ENCODE measurements around the gene CBLN3.
A peak's percentile ranks its signal among the peaks of the same experiment; 100 is the strongest.

The CBLN3 gene

DNA sequence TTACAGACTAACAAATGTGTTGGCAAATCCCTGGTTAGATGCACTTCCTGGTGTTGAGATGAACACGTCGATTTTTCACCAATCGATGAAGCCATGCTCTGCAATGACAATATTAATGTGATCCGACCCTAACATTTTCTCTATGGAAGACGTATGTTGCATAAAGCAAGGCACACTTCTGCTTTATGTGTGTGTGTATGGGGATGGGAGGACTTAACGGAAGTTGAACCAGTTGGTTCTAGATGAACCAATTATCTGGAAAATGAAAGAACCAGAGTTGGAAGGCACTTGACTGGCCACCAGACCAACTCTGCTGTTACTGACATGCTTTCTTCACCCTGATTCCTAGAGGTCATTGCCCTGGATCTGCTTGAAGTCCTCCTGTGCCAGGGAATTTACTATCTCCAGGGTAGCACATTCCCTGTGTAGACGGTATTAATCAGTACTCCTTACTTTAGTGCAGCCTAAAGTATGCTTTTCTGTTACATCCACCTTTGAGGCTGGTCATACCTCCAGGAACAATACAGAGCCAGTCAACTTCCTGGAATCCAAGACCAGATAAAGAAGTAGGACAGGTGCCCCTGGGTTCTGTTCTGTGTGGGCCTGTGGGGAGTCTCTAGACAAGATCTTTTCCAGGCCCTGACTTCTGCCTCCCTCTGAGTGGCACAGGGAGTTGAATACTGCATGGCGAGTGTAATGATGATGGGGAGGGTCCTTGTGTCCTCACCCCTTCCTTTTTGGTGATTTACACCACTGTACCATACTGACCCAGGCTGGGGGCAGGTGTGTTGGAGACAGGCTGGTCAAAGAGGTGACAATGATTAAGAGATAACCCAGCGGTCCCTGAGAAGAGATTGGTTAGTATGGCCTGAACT is 9.0 kb upstream of the CBLN3 start:
- no peak for DNase-seq

DNA sequence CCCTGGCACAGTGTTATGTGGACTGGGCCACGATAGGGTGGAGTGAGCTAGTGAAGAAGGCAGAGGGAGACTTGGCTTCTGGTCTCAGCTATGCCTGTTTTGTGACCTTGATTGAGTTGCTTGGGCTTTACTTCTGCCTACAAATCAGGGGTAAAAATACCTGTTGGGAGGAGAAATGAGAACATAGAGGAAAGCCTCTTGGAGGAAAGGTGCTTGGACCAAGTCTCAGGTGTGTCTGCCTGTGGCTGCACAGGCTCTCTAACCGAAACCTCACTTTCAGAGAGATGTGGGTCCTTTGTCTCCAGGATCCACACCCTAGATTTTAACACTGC is 8.2 kb upstream of the CBLN3 start:
- DNase-seq: no peak

DNA sequence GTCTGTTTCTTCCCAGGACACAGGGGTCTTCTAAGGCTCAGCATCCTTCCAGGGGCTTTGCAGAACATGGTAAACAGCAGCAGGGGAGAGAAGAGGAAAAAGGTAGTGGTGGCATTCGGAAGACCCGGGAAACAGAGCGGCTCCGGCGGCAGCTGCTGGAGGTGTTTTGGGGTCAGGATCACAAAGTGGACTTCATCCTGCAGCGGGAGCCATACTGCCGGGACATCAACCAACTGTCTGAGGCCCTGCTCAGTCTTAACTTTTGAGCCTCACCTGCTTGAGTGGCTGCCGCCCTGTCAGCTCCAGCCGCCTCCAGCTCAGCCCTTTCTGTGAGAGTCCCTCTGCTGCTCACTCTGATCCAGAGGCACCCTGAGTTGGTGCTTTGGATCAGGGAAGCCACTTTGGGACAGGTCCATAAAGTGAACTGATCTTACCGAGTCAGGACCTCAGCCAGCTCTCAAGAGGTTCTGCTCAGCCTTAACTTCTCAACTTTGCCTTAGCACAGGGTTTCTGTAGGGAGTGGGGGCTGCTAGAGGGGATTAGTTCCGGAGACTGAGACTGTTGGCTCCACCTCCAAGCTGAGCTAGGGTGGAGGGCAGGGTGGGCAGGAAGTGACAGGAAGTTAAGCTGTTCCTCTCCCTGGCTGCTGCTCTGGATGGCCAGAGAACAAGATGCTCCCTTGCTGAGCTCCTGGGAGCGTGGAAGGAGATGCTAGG is 7.7 kb upstream of the CBLN3 start:
- DNase-seq: no peak

DNA sequence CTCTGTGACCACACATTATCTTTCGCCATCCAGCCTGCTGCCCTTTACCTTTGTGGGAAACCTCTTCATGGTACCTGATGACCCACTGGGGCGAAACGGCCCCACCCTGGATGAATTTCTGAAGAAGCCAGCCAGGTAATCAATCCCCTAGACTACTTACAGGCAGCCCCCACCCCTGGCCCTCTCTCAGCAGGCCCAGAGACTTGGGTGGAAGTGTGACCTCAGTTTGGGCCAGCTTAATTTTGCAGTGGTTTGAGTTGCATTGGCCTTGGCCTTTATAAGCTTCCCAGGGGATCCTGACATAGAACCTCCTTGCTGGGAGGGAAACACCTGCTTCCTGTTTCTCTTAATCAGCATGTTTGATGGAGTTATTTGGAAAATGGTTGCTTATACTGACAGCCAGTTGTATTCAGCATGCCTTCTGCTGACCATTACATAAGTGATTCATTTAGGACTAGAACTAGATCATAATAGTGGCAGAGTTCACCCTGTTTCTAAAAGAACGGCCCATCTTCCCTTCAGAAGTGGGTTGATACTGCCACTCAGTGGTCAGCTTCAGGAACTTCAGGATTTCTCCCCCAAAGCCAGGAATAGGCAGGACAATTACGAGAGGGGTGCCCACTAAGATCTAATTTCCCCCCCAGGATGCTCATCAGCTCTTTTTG is 7.0 kb upstream of the CBLN3 start:
- peak; percentile 88 for DNase-seq

DNA sequence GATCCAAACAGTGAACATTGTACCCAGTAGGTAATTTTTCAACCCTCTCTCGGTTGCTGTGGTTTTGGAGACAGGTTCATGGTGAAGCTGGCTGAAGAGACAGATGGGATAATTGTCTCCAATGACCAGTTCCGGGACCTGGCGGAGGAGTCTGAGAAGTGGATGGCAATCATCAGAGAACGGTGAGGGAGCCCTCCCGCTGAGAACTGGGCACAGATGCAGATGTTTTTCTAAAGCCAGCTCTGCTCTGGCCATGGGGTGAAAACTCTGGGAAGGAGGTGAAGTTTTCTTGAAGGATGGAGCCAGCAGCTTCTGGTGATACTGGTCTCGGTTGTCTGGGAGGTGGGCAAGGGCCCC is 6.5 kb upstream of the CBLN3 start:
- DNase-seq: no peak

DNA sequence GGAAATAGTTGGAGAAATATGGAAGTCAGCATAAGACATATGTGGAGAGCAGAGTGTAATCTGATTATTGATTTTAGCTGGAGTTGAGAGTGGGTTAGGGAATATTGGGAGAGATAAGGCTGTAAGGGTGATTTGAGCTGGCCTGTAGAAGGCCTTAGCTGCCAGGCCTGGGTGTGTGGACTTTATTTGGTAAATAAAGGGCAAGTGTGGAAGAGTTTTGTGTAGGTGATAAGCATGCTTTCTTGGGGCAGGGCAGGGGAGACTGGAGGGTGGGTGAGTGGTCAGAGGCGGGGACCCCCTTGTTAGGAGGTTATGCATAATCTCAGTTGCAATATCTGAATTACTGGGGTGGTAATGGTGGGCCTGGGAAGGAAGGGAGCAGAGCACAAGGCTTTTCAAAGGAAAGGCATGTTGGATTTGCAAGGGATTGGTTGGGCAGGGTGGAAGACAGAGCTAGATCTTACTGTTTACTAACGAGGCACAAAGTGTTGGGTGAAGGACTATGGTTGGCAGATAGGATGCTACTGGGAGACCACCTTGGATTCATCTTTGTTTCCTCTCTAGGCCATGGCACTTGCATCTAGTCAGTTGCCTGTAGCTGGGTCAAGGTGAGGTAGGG is 5.8 kb upstream of the CBLN3 start:
- DNase-seq: no peak

DNA sequence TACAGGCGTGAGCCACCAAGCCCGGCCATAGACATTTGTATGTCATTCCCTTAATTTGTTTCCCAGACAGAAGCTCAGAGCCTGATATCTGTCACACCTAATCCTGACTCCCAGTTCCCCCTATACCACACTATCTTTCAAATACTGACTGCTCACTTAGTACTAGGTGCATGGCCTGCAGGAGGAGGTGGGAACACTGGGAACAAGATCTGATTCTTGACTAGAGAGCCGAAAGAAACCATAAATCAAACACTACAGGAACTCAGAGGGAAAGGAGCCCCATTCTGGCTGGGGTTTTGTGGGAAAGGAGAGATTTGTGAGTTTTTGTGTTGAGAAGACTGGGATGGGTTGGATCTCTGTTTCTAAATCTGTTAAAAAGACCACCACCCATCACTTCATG is 5.2 kb upstream of the CBLN3 start:
- DNase-seq: no peak

DNA sequence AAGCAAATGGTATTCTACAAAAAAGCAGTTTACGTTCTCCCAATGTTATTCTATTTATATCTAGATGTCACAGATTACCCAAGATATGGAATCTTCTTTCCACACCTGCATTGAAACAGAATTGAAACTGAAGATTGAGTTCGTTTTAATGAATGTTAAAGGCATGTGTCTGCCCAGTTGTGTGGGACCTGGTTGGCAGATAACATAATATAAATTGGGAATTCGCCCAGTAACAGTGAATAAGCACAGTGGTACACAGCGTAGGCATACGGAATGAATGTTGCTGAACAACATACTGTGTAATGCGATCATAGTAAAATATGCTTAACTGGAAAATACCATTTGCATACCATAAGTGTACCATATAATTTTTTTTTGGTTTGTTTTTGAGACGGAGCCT is 4.6 kb upstream of the CBLN3 start:
- no peak for DNase-seq

DNA sequence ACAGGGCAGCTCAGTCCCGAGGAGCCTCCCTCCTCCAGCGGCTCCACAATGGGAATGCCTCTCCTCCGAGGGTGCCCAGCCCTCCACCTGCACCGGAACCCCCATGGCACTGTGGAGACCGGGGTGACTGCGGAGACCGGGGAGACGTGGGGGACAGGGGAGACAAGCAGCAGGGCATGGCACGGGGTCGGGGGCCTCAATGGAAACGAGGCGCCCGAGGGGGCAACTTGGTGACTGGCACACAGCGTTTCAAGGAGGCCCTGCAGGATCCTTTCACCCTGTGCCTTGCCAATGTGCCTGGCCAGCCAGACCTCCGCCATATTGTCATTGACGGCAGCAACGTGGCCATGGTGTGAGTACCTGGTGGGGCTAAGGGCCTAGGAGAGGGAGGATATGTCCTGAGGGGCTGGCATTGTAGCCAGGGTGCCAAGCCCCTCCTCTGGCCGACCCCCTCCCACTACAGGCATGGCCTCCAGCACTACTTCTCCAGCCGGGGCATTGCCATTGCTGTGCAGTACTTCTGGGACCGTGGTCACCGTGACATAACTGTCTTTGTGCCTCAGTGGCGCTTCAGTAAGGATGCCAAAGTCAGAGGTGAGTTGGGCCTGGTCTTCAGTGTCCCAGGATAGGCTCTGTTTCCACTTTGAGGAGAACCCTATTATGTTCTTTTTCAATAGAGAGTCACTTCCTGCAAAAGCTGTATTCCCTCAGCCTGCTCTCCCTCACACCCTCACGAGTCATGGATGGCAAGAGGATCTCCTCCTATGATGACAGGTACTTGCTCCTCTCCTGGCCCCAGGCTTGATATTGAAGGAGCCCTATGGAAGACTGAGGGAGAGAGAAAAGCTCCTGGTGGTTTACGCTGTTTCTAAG is 3.0 kb upstream of the CBLN3 start:
- DNase-seq: no peak

DNA sequence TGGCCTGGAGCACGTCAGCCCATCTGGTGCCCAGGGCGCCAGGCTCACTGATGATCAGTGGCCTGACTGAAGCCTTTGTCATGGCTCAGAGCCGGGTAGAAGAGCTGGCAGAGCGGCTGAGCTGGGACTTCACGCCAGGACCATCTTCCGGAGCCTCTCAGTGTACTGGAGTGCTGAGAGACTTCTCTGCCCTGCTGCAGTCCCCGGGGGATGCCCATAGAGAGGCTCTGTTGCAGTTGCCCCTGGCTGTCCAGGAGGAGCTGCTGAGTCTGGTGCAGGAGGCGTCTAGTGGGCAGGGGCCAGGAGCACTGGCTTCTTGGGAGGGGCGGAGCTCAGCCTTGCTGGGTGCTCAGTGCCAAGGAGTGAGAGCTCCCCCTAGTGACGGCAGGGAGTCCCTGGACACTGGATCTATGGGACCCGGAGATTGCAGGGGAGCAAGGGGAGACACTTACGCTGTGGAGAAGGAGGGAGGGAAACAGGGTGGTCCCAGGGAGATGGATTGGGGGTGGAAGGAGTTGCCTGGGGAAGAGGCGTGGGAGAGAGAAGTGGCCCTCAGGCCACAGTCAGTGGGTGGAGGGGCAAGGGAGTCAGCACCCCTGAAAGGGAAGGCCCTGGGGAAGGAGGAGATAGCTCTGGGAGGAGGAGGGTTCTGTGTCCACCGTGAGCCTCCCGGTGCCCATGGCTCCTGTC is 2.2 kb upstream of the CBLN3 start:
- peak; percentile 91 for DNase-seq

DNA sequence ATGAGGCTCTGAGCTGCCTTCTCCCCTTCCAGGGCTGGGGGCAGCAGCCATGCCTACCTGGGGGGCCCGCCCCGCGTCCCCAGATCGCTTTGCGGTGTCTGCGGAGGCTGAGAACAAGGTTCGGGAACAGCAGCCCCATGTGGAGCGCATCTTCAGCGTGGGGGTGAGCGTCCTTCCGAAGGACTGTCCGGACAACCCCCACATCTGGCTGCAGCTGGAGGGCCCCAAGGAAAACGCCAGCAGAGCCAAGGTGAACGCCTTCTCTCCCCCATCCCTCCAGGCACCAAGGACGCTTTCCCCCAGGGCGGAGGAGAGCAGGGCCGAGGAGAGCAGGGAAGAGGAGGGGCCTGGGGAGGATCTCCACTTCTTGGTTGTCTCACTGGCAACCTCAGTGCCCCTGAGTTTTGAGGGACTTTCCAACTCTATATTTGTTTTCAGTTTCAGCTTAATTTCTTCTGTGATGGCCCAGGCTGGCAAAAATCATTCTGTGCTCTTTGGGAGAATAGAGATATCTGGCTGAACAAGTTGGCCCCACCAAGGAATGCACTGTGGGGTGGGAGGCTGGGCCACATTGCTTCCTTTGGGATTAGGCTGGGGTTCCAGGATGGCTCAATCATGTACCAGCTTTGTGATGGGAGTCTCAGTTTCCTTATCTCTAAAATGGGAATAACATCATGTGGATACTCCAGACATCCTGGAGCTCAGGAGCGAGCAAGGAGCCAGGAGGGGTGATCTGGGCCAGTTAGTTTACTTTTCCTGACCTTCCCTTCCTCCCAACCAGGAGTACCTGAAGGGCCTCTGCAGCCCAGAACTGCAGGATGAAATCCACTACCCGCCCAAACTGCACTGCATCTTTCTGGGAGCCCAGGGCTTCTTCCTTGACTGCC is 1.5 kb upstream of the CBLN3 start:
- DNase-seq: no peak

DNA sequence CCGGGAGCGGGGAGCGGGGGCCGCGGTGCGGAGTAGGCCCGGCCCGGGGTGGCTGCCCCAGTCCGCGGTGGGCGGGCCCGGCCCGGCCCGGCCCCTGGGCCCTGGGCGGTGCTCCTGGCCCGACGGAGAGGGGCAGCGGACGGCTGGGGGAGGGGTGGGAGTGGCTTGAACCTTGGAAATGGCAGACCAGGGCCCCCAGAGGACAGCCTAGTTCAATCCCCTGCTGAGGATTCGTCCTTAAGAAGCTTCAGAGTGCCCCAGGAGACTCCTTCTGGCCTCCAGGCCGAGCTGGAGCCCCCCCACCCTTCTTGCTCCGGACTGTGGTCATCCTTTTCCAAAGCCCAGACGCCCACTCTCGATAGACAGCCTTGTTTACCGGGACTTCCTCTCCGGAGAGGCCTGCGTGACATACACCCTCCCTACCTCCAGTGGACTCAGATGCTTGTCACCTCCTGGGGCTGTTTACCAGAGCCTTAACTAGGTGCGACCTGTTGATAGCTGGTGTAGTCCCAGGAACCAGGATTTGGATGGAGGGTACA is 744 bp upstream of the CBLN3 start:
- no peak for DNase-seq

DNA sequence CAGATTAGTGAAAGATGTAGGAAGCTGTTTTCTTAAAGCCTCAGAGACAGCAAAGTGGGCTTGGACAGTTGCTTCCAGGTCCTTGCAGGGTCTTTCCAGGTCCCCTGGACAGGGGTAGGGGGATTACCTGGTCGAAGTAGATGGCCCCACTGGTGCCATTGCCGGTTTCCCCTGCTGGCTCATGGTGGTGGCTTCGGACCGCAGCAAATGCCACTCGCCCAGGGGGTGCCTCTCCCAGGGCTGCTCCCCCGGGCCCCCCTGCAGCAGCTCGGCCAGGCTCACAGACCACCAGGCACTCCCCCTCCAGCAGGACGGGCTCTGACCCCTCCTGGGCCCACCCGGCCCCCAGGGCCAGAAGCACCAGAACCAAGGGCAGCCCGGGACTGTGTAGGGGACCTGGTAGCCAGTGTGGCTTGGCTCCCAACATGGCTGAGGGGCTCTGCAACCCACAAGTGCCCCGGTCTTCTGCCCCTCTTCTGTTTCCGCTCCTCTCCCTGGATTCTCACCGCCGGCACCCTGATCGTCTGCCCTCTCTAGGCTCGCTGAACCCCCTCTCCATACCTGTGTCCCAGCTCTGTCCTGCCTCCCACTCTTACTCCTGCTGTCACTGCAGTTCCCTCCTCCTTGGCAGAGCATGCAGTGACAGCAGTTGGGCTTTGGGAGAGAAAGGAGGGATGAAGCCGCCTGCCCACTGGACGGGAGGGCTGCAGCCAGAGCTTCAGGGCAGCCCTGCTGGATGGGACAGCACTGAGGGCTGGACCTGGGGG is 657 bp downstream of the CBLN3 start:
- DNase-seq: no peak

DNA sequence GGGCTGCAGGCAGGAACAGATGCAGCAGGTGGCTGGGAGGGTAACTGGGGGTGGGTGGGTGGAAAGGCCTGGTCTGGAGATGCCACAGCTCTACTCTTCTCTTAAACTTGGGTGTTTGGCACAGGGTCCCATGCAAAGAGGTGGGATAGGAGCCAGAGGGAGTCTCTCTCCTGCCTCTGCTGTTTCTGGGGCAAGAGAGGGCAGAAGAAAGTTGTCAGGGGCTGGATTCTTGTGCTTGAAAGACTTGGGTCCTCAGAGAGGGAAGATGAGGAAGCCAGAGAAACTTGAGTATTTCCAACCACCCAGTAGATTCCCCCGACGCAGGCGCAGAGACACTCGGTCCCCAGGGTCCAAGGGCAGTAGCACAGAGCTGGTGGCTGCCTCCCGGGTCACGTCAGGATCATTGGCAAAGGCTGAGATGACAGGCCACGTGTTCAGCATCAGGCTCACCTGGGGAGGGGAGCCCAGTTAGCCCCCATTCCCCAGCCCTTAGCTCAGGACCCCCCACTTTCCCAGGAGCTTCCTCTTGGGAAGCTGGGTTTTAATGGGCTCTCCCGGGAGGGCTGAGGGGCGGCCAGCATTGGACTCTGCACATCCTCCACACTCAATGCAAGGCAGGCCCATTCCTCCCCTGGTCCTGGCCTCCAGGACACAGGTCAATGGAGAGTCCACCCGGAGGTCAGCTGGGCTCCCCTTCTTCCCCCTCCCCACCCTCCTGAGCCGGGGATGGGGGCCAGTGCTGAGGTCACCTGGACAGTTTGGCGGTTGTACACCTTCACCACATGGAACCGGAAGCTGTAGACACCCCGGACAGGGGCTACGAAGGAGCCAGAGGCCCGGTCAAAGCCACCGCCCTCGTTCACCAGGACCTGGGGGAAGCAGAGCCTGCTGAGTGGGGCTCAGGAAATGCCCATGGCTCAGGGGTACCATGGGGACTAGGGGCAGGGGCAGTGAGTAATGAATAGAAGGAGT is 1.6 kb downstream of the CBLN3 start:
- DNase-seq: no peak

DNA sequence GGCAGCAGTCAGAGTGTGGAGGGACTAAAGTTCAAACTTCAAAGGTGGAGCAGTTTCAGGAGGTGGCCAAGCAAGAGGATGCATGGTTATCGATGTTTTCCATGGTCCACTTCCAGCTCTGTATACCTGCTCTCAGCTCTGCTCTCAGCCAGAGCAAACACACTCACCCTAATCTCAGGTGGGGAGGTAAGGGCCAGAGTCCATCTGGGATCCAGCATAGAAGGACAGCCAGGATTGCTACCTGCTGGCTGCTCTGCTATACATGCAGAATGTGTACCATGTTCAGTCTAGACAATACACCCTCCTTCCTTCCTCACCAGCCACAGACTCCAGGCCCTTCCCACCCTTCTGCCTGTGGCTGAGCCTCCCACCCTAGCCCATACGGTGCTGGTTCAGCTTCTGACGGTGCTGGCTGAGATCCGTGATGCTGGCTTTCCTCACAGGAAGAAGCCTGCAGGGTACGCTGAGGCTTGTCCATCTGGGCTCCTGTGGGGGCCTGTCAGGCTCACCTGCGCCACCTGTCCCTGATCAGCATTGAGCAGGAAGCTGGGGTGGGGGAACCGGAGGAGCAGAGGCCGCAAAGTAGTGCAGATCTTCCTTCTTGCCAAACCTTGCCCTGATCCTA is 2.4 kb downstream of the CBLN3 start:
- no peak for DNase-seq

DNA sequence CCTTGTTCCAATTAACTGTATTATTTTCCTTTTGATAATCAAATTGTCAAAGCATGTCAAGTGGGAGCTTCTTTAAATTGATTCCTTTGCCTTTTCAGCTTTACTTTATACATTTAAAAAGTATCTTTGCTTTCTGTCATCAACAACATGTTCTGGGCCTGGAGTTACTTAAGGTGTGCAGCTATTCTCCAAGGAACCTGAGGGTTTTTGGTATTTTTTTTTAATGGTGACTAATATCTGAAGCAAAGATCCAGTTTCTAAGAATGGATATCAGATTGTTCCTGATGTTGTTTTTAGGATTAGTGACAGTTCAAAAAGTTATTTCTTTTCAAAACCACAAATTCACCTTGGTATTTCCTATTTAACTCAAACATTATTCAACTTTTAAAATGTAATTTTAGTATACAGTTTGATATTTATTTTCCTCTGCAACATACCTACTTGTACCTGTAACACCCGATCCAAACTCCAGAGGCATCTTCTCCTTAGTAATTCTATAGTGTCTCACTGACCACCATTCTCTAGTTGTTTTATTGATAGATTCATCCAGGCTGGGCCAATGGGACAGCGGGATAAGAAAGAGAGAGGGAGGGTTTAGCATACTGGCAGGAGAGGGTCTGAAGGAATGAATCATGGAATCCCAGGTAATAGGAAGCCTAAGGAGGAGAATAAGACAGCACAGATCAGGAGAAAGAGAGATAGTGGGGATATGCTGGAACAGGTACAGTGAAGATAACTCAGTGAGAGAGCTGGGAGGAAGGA is 3.1 kb downstream of the CBLN3 start:
- no peak for DNase-seq

DNA sequence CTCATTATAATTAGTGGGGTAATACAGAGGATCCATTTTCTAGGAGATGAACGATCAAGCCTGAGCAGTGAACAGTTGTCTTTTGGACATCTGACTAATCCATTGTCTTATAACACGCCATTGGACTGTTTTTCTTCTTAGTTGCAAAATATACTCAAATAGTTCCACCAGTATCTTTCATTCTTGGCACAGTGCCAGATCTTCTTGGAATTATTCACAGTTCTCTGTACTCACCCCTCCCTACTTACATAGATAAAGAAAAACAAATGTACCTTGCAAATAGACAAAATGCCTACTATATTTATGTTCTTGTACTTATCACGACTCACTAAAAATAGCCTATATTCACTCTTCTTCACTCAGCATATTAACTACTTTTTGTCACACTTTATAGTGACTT is 3.8 kb downstream of the CBLN3 start:
- no peak for DNase-seq

All from DMS79 treated with DMSO at 0.1 percent for 48 hours (cell line).